Rectal smooth muscle tissue (tissue), 1 donor: ENCODE results near the gene MARCHF3.

Experiments used
- H3K27ac ChIP-seq: one replicate; pipeline ENCODE4 v1.7.0; 2013; ENCODE audit warnings: low read depth, low read length, inconsistent platforms
- H3K27me3 ChIP-seq: one replicate; pipeline ENCODE4 v1.7.0; 2013; ENCODE audit warnings: low read length; ENCODE audit not compliant: control insufficient read depth, insufficient read depth
- H3K36me3 ChIP-seq: one replicate; pipeline ENCODE4 v1.7.0; 2013; ENCODE audit warnings: low read length; ENCODE audit not compliant: control insufficient read depth, insufficient read depth
- H3K4me1 ChIP-seq: one replicate; pipeline ENCODE4 v1.7.0; 2013; ENCODE audit warnings: low read length; ENCODE audit not compliant: control insufficient read depth, insufficient read depth
- H3K4me3 ChIP-seq: one replicate; pipeline ENCODE4 v1.7.0; 2013; ENCODE audit warnings: low read length
- H3K9ac ChIP-seq: one replicate; pipeline ENCODE4 v1.7.0; 2013; ENCODE audit warnings: low read length

The MARCHF3 gene

GRCh38 chr5:126970517-126971017 lies 59.8 kb downstream of the MARCHF3 start:
- H3K36me3 ChIP-seq = no peaks in the 10 kb centered on the region
- no peak overlapping the region for H3K4me3 ChIP-seq
- no peaks in the 10 kb centered on the region for H3K27me3 ChIP-seq
- H3K9ac ChIP-seq = no peak overlapping the region
- no peak overlapping the region for H3K27ac ChIP-seq
- H3K4me1 ChIP-seq = no peaks in the 10 kb centered on the region

- Histone ChIP-seq H3K9ac (no peak overlapping the region), H3K4me3 (no peak overlapping the region), H3K36me3 (no peaks in the 10 kb centered on the region), H3K27ac (no peak overlapping the region), H3K27me3 (no peaks in the 10 kb centered on the region), H3K4me1 (no peaks in the 10 kb centered on the region)
Observed at GRCh38 chr5:126969548-126969947, 60.8 kb downstream of the MARCHF3 start.

GRCh38 chr5:126967808-126968466 lies 62.4 kb downstream of the MARCHF3 start:
- Histone ChIP-seq H3K4me3 (no peak overlapping the region), H3K27me3 (no peaks in the 10 kb centered on the region), H3K27ac (no peak overlapping the region), H3K9ac (no peak overlapping the region), H3K4me1 (no peaks in the 10 kb centered on the region), H3K36me3 (no peaks in the 10 kb centered on the region)

- no peaks in the 10 kb centered on the region for H3K36me3 ChIP-seq
- no peaks in the 10 kb centered on the region for H3K27me3 ChIP-seq
- H3K9ac ChIP-seq = no peak overlapping the region
- no peak overlapping the region for H3K4me3 ChIP-seq
- H3K27ac ChIP-seq = no peak overlapping the region
- no peaks in the 10 kb centered on the region for H3K4me1 ChIP-seq
Observed at GRCh38 chr5:126965487-126965886, 64.9 kb downstream of the MARCHF3 start.

- no peaks in the 10 kb centered on the region for H3K36me3 ChIP-seq
Observed at GRCh38 chr5:126965061-126965475, 65.3 kb downstream of the MARCHF3 start.

GRCh38 chr5:126963822-126964375 lies 66.5 kb downstream of the MARCHF3 start:
- no peaks in the 10 kb centered on the region for H3K27me3 ChIP-seq
- no peak overlapping the region for H3K27ac ChIP-seq
- no peak overlapping the region for H3K4me3 ChIP-seq
- no peak overlapping the region for H3K9ac ChIP-seq
- no peaks in the 10 kb centered on the region for H3K36me3 ChIP-seq
- no peaks in the 10 kb centered on the region for H3K4me1 ChIP-seq

More at GRCh38 chr5:126965061-126965475, 65.3 kb downstream of the MARCHF3 start:
- Histone ChIP-seq H3K9ac (no peak overlapping the region), H3K27ac (no peak overlapping the region), H3K4me3 (no peak overlapping the region), H3K27me3 (no peaks in the 10 kb centered on the region), H3K4me1 (no peaks in the 10 kb centered on the region)

- H3K27me3 ChIP-seq = no peaks in the 10 kb centered on the region
- H3K27ac ChIP-seq = no peak overlapping the region
- no peak overlapping the region for H3K9ac ChIP-seq
- H3K4me3 ChIP-seq = no peak overlapping the region
- no peaks in the 10 kb centered on the region for H3K4me1 ChIP-seq
- H3K36me3 ChIP-seq = no peaks in the 10 kb centered on the region
Observed at GRCh38 chr5:126961702-126962101, 68.7 kb downstream of the MARCHF3 start.

GRCh38 chr5:126961128-126961527 lies 69.2 kb downstream of the MARCHF3 start:
- no peaks in the 10 kb centered on the region for H3K4me1 ChIP-seq
- H3K36me3 ChIP-seq = no peaks in the 10 kb centered on the region
- no peak overlapping the region for H3K27ac ChIP-seq
- no peak overlapping the region for H3K9ac ChIP-seq
- H3K4me3 ChIP-seq = no peak overlapping the region
- no peaks in the 10 kb centered on the region for H3K27me3 ChIP-seq

- Histone ChIP-seq H3K4me3 (no peak overlapping the region), H3K27me3 (no peaks in the 10 kb centered on the region), H3K4me1 (no peaks in the 10 kb centered on the region), H3K27ac (no peak overlapping the region), H3K9ac (no peak overlapping the region), H3K36me3 (no peaks in the 10 kb centered on the region)
Observed at GRCh38 chr5:126959188-126959587, 71.2 kb downstream of the MARCHF3 start.

GRCh38 chr5:126956991-126957390 lies 73.4 kb downstream of the MARCHF3 start:
- Histone ChIP-seq H3K27me3 (no peaks in the 10 kb centered on the region), H3K4me3 (no peak overlapping the region), H3K27ac (no peak overlapping the region), H3K4me1 (no peaks in the 10 kb centered on the region), H3K9ac (no peak overlapping the region), H3K36me3 (no peaks in the 10 kb centered on the region)

- no peak overlapping the region for H3K9ac ChIP-seq
- H3K4me3 ChIP-seq = no peak overlapping the region
- no peaks in the 10 kb centered on the region for H3K4me1 ChIP-seq
- no peak overlapping the region for H3K27ac ChIP-seq
- no peaks in the 10 kb centered on the region for H3K36me3 ChIP-seq
- H3K27me3 ChIP-seq = no peaks in the 10 kb centered on the region
Observed at GRCh38 chr5:126954981-126955380, 75.4 kb downstream of the MARCHF3 start.

- H3K36me3 ChIP-seq = no peaks in the 10 kb centered on the region
- H3K9ac ChIP-seq = no peak overlapping the region
- H3K4me3 ChIP-seq = no peak overlapping the region
- H3K27me3 ChIP-seq = no peaks in the 10 kb centered on the region
- no peak overlapping the region for H3K27ac ChIP-seq
- H3K4me1 ChIP-seq = no peaks in the 10 kb centered on the region
Observed at GRCh38 chr5:126953640-126954039, 76.7 kb downstream of the MARCHF3 start.

GRCh38 chr5:126949475-126949874 lies 80.9 kb downstream of the MARCHF3 start:
- H3K27ac ChIP-seq = no peak overlapping the region
- H3K4me3 ChIP-seq = no peak overlapping the region
- no peaks in the 10 kb centered on the region for H3K27me3 ChIP-seq
- H3K9ac ChIP-seq = no peak overlapping the region
- H3K4me1 ChIP-seq = no peaks in the 10 kb centered on the region
- no peaks in the 10 kb centered on the region for H3K36me3 ChIP-seq
